ENCODE data around the gene TBX3.

Gene TBX3

DNA sequence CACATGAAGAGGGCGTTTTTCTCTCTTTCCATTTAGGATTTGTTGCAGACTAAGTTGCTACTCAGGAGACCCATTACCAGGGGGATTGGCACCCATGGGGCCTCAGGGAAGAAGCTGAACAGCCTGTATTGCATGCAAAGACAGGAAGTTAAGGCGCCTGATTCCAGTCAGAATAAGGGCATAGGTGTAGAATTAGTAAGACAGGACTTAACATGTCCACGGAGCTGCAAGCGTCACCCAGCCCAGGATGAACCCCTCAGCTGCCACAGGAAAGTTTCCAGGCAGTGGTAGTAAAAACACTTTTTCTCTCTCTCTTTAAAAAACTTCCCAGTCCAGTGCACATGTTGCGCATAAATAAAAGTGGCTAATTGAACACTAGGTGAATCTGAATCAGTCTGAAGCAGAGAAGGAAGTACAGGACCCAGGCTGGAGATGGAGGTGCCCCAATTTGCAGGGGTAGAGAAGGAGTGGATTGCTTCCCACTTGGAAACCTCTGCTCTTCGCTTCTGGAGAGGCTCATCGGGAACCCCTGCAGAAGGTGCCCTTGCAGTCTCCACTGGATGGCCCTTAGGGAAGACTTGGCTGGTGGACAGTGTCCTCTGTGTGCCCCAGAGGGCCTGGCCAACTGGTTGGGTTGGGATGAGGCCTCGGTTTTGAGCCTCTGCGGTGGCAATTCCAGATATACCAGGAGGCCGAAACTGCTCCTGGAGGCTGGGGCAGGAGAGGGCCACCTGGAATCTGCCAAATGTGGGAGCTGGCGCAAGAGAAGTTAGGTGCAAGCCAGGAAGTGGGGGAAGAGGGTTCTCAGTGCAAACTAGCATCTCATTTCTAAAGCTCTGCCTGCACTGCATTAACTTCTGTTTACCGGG is 10.7 kb upstream of the TBX3 start:
- H3K4me3 ChIP-seq (ENCODE audit: low read depth, low read length) = no peak overlapping the region
- TF ChIP-seq, protein P1, sequence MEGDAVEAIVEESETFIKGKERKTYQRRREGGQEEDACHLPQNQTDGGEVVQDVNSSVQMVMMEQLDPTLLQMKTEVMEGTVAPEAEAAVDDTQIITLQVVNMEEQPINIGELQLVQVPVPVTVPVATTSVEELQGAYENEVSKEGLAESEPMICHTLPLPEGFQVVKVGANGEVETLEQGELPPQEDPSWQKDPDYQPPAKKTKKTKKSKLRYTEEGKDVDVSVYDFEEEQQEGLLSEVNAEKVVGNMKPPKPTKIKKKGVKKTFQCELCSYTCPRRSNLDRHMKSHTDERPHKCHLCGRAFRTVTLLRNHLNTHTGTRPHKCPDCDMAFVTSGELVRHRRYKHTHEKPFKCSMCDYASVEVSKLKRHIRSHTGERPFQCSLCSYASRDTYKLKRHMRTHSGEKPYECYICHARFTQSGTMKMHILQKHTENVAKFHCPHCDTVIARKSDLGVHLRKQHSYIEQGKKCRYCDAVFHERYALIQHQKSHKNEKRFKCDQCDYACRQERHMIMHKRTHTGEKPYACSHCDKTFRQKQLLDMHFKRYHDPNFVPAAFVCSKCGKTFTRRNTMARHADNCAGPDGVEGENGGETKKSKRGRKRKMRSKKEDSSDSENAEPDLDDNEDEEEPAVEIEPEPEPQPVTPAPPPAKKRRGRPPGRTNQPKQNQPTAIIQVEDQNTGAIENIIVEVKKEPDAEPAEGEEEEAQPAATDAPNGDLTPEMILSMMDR (IDR thresholded peaks at IDR 0.05; ENCODE audit: low read depth, low read length) = no peak

DNA sequence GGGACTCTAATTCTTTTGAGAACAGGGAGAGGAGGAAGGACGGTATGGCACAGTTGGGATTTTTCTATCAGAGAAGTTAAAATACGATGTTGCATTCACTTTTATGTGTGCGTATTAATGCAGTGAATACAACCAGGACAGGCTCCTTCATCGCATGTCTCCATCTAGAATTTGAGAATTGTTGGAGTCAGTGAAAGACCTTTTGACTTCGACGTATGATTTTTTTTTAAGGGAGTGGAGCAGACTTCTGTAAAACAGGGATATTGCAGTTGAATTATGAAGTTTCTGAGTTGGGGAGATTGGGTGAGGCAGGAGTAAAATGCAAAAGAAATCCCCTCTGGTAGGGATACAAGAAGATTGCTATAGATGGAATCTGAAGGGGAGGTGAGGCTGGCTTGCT is 9.6 kb upstream of the TBX3 start:
- Histone ChIP-seq H3K9me3 (ENCODE audit: severe bottlenecking) (peaks cover 8% of the 10 kb centered on the region), H3K36me3 (no peaks in the 10 kb centered on the region), H3K27me3 (ENCODE audit: insufficient read depth, low read depth, severe bottlenecking) (peaks cover 76% of the 10 kb centered on the region), H3K27ac (no peak overlapping the region), H3K4me3 (ENCODE audit: low read depth, low read length) (no peak overlapping the region)
- TF ChIP-seq, protein P1 (IDR thresholded peaks at IDR 0.05; ENCODE audit: low read depth, low read length) = no peak
- DNase-seq = no peak

More for the DNA sequence above, 10.7 kb upstream of the TBX3 start:
- Histone ChIP-seq H3K9me3 (ENCODE audit: severe bottlenecking) (peaks cover 8% of the 10 kb centered on the region), H3K27ac (no peak overlapping the region), H3K36me3 (no peaks in the 10 kb centered on the region), H3K27me3 (ENCODE audit: insufficient read depth, low read depth, severe bottlenecking) (peaks cover 81% of the 10 kb centered on the region)
- no peak for DNase-seq

DNA sequence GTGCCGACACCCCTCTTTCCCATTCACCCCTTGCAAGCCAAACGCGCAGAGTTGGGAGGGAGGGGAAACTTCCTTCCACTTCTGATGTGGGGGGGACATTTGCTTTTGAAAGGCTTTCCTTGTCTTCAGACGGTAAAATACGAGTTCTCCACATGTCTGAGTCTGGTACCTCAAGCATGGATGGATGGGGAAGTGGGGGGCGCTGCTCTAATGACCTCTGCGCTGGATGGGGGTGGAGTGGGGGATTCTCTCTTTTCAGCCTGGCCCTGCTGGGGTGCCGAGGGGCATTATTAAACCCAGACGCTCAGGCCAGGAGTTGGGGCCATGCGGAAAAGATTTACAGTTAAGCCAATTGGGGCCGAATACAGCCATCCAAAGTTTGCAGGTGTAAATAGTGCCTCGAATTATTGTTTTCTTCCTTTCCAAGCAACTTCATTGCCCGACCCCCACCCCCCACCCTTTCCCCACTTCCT is 9.1 kb upstream of the TBX3 start:
- peak overlapping the region; percentile 45 for H3K4me3 ChIP-seq (ENCODE audit: low read depth, low read length)
- TF ChIP-seq, protein P1 (IDR thresholded peaks at IDR 0.05; ENCODE audit: low read depth, low read length) = no peak
- H3K36me3 ChIP-seq = no peaks in the 10 kb centered on the region
- H3K27ac ChIP-seq = no peak overlapping the region
- DNase-seq = no peak
- H3K9me3 ChIP-seq (ENCODE audit: severe bottlenecking) = peaks cover 8% of the 10 kb centered on the region
- peaks cover 71% of the 10 kb centered on the region for H3K27me3 ChIP-seq (ENCODE audit: insufficient read depth, low read depth, severe bottlenecking)

DNA sequence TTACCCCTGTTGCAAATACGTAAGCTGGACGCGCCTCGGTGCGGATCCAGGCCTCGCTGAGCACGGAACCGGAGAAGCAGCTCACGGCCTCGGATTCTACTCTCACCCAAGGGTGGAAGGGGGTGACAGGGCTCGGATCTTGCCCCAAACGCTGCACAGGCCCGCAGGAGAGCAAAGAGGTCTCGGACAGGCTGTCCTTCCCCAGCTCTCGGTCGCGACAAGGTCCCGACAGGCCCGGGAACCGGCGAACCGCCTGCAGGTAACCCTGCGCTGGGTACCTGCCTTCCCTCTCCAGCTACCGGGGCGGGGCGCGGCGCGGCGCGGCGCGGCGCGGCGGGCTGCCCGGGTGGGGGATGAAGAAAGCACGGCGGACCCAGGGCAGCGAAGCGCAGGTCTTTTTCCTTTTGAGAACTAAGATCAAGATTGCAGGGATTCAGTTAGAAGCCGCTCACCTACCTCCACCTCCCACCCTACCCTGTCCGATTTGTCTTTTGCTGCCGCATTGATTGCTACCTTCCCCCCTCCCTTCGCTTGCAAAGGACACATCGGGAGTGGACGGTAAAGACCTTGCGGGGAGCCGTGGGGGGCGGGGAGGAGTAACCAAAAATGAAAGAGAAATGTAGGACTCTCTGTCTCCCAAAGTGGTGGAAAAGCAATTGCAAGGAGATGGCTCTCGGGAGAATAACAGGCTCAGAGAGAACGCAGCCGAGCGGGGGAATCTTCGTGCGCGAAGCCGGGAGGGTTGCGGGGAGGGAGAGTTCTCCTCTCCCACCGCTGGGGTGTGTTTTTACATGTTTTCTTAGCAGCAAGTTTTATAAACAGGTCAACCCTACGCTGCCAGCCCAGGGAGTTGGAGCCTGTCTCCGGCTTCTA is 8.4 kb upstream of the TBX3 start:
- Histone ChIP-seq H3K4me3 (ENCODE audit: low read depth, low read length) (peak overlapping the region; percentile 45), H3K9me3 (ENCODE audit: severe bottlenecking) (peaks cover 3% of the 10 kb centered on the region), H3K27ac (no peak overlapping the region), H3K36me3 (no peaks in the 10 kb centered on the region), H3K27me3 (ENCODE audit: insufficient read depth, low read depth, severe bottlenecking) (peaks cover 64% of the 10 kb centered on the region)
- no peak for DNase-seq
- TF ChIP-seq, protein P1 (IDR thresholded peaks at IDR 0.05; ENCODE audit: low read depth, low read length) = no peak

DNA sequence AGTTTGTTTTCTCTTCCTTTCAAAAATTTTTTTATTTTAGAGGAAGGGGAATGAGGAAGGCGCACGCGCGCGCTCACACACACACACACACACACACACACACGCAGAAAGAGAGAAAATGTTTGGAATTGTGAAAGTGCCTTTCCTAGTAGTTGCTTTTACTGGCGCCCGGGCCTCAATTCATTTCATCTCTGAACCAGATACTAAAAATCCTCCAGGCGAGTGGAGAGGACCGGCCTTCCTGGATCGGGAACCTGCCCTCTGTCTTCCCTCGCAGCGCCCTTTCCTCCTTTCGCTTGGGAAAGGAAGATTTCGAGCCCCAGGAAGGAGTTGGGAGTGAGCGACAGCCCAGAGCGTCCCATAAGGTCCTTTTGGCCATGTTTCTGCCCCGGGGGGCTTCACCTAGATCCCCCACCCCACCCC is 7.8 kb upstream of the TBX3 start:
- no peak overlapping the region for H3K27ac ChIP-seq
- H3K4me3 ChIP-seq (ENCODE audit: low read depth, low read length) = no peak overlapping the region
- no peak for DNase-seq
- TF ChIP-seq, protein P1 (IDR thresholded peaks at IDR 0.05; ENCODE audit: low read depth, low read length) = no peak
- no peaks in the 10 kb centered on the region for H3K36me3 ChIP-seq
- peaks cover 61% of the 10 kb centered on the region for H3K27me3 ChIP-seq (ENCODE audit: insufficient read depth, low read depth, severe bottlenecking)
- H3K9me3 ChIP-seq (ENCODE audit: severe bottlenecking) = no peaks in the 10 kb centered on the region
